ENCODE results near the gene SMG7. TPM values are rescaled to one million over a fixed set of nuclear protein-coding genes. Genes with fewer than 3 reads are reported as not detected.

Gene SMG7
- total and polyA plus RNA-seq, 8 donors: 49.6 to 69.6 (median 64.8) TPM

DNA sequence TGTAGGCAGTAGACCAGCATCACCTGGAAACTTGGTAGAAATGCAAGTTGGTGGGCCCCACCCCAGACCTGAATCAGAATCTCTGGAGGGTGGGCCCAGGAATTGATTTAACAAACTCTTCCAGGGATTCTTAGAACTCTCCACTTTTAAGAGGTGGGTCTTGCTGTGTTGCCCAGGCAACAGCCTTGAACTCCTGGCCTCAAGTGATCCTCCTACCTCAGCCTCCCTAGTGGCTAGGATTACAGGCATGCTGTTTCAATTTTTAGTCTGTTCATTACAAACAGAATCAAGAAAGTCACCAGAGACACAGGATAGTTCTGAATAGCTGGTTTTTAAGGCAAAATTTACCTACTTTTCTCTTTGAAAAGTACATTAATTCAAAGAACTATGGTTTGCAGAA is 86.8 kb downstream of the SMG7 start:
- Histone ChIP-seq H3K4me1 (no peaks in the 10 kb centered on the region), H3K4me3 (no peak overlapping the region), H3K36me3 (peaks cover 0 to 100% of the 10 kb centered on the region in 2 donors), H3K9me3 (no peaks in the 10 kb centered on the region), H3K27me3 (no peaks in the 10 kb centered on the region), H3K27ac (no peak overlapping the region)
- no peak for DNase-seq
- TF ChIP-seq, protein P1, sequence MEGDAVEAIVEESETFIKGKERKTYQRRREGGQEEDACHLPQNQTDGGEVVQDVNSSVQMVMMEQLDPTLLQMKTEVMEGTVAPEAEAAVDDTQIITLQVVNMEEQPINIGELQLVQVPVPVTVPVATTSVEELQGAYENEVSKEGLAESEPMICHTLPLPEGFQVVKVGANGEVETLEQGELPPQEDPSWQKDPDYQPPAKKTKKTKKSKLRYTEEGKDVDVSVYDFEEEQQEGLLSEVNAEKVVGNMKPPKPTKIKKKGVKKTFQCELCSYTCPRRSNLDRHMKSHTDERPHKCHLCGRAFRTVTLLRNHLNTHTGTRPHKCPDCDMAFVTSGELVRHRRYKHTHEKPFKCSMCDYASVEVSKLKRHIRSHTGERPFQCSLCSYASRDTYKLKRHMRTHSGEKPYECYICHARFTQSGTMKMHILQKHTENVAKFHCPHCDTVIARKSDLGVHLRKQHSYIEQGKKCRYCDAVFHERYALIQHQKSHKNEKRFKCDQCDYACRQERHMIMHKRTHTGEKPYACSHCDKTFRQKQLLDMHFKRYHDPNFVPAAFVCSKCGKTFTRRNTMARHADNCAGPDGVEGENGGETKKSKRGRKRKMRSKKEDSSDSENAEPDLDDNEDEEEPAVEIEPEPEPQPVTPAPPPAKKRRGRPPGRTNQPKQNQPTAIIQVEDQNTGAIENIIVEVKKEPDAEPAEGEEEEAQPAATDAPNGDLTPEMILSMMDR (IDR thresholded peaks at IDR 0.05): no peak
- no peak for ATAC-seq
- intact Hi-C loops (cut with DNase I): no loop called here

DNA sequence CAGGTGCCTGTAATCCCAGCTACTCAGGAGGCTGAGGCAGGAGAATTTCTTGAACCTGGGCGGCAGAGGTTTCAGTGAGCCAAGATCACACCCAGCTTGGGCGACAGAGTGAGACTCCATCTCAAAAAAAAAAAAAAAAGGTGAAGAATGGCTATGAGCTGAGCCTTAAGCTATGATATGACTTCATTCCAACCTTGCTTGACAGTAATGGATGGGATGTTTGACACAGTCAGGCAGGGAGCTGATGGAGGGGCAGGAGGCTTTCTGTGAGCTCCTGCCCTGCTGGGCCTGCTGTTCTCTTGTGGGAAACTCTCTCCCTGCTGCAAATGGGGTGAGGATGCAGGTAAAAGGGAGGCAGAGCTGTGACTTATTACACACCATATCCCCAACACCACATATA is 90.4 kb downstream of the SMG7 start:
- intact Hi-C loops (cut with DNase I): no loop called here
- TF ChIP-seq, protein P1 (IDR thresholded peaks at IDR 0.05): no peak
- DNase-seq (no peak), ATAC-seq (no peak)
- H3K27me3 ChIP-seq: no peaks in the 10 kb centered on the region
- H3K36me3 ChIP-seq: peaks cover 0 to 94% of the 10 kb centered on the region in 2 donors
- H3K9me3 ChIP-seq: no peaks in the 10 kb centered on the region
- H3K27ac ChIP-seq: no peak overlapping the region
- H3K4me3 ChIP-seq: no peak overlapping the region
- peaks cover 0 to 7% of the 10 kb centered on the region in 2 donors for H3K4me1 ChIP-seq

DNA sequence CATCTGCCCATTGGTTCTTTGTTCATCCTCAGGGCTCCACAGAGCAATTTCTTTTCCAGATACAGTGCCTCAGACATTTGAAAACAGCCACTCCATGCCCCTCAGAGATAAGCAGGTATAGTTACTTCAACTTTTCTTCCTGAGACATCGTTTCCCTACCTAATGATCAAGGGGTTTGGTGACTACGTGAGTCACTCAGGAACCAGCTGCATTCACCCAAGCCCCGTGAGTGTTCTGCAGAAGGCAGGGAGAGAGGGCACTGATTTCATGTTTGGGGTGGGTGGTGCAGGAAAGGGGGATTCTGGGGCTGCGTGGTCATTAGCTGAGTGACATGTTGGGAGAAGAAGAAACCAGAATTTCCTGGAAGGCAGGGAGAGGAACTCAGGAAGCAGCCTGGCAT is 93.0 kb downstream of the SMG7 start:
- H3K4me1 ChIP-seq: peaks cover 0 to 33% of the 10 kb centered on the region in 2 donors
- peaks cover 0 to 84% of the 10 kb centered on the region in 2 donors for H3K36me3 ChIP-seq
- intact Hi-C loops (cut with DNase I): no loop called here
- no peak overlapping the region for H3K27ac ChIP-seq
- H3K9me3 ChIP-seq: no peaks in the 10 kb centered on the region
- no peaks in the 10 kb centered on the region for H3K27me3 ChIP-seq
- ATAC-seq: no peak
- no peak overlapping the region for H3K4me3 ChIP-seq
- TF ChIP-seq, protein P1 (IDR thresholded peaks at IDR 0.05): no peak
- no peak for DNase-seq

DNA sequence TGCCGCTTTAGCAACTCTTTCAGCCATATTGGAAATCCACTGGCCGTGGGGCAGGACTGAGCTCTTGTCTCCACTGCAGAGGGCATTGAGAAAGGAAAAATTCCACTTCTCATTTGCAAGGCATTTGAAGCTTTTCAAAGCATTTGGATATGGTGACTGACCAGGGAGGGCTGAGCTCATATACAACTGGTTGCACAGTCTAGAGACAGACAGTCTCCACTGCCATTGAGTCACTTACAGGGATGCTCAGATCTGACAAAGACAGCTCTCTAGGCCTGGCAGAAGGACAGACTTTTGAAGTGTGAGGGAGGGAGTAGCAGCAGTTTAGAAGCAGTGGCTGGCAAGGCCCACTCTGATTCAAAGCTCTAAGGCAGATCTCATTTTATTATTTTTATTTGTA is 93.7 kb downstream of the SMG7 start:
- Histone ChIP-seq H3K4me1 (peaks cover 0 to 38% of the 10 kb centered on the region in 2 donors), H3K36me3 (peaks cover 0 to 84% of the 10 kb centered on the region in 2 donors), H3K4me3 (no peak overlapping the region), H3K9me3 (no peaks in the 10 kb centered on the region), H3K27me3 (no peaks in the 10 kb centered on the region), H3K27ac (peak overlapping the region in 1 of 2 donors; percentile 80)
- TF ChIP-seq, protein P1 (IDR thresholded peaks at IDR 0.05): no peak
- DNase-seq (no peak), ATAC-seq (no peak)
- intact Hi-C loops (cut with DNase I): no loop called here

DNA sequence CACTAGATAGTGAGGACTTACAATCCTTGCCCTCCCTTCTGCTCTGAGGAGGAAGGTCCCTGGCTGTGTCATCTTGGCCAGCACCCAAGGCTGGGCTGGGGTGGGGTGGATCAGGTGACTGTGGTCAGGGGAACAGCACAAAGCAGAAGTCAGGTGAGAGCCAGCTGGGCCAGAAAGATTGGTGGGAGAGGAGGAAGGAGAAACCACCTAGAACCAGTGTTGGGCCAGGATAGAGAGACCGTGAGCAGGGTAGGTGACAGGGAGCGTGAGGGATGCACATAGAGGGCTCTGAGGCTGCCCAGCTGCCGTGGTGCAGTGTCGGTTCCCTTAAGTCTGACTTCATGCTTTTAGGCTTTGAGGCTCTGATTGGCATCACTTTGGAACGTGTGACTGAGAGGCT is 95.3 kb downstream of the SMG7 start:
- H3K27me3 ChIP-seq: no peaks in the 10 kb centered on the region
- peaks cover 0 to 84% of the 10 kb centered on the region in 2 donors for H3K36me3 ChIP-seq
- no peak overlapping the region for H3K4me3 ChIP-seq
- H3K4me1 ChIP-seq: peaks cover 0 to 38% of the 10 kb centered on the region in 2 donors
- TF ChIP-seq, protein P1 (IDR thresholded peaks at IDR 0.05): no peak
- intact Hi-C loops (cut with DNase I): no loop called here
- H3K9me3 ChIP-seq: no peaks in the 10 kb centered on the region
- ATAC-seq: peak; percentile 69
- peak overlapping the region; percentile 65 to 80 for H3K27ac ChIP-seq
- DNase-seq: peak in 2 of 4 donors; percentile 86 to 91
